HepG2 (cell line): ENCODE measurements around the gene SF3B5. TPM values are rescaled to one million over a fixed set of nuclear protein-coding genes. Genes with fewer than 3 reads are reported as not detected.

ENCODE experiments used
- ATAC-seq: fragments of 200-7000 bp; cut with Tn5 transposase; 3 replicates; pipeline ENCODE4 v1.9.1; 2020; ENCODE audit warnings: mild to moderate bottlenecking, moderate library complexity
- BruUV-seq: library from RNA; stranded (reverse); fragments of 400-500 nt; replicated peaks from 2 replicates; lab custom pipeline; 2021; lab: Mats Ljungman, UMichigan
- CTCF ChIA-PET: fragments of 300-600 bp; formaldehyde crosslinking; extraction: SDS; loops from one replicate; lab custom pipeline; 2021; ENCODE audit warnings: low total read pairs, inconsistent platforms, low intra/inter-chr PET ratio; lab: Yijun Ruan, JAX
- POLR2A ChIA-PET: fragments of 350-600 bp; sonication (Branson Sonifier 250); formaldehyde crosslinking; loops from one replicate; lab custom pipeline; 2020; ENCODE audit warnings: antibody characterized with exemption, inconsistent platforms; lab: Yijun Ruan, JAX
- DNase-seq: peaks from one replicate; pipeline ENCODE4 v3.0.0-alpha.2; 2015; ENCODE audit warnings: low spot score
- FAIRE-seq: peaks from 3 replicates; lab custom pipeline; 2011; peaks lifted over from hg19 to GRCh38; lab: Jason Lieb, UNC
- H2AFZ ChIP-seq: one replicate; pipeline ENCODE4 v1.6.1; 2011; ENCODE audit warnings: low read length, inconsistent platforms
- H3K27ac ChIP-seq: fragments of 300-600 bp; 3 replicates; pipeline ENCODE4 v1.8.0; 2011; ENCODE audit warnings: mixed run types, mild to moderate bottlenecking, mixed read lengths, low read length, inconsistent platforms; ENCODE audit not compliant: insufficient read depth; ENCODE audit errors: extremely low read length
- H3K27me3 ChIP-seq, 2 experiments: fragments of 200-600 bp in 1 of 2; 2 replicates in 1 of 2; 3 replicates in 1 of 2; pipeline versions ENCODE4 v1.6.0 to v1.8.0; 2011; ENCODE audit warnings: low read length in 2 of 2, mild to moderate bottlenecking in 2 of 2, moderate library complexity in 2 of 2, inconsistent platforms in 1 of 2; ENCODE audit not compliant: insufficient read depth in 2 of 2, control insufficient read depth in 1 of 2
- H3K36me3 ChIP-seq, 2 experiments: fragments of 200-600 bp in 1 of 2; replicated peaks in 1 of 2; 2 replicates in 1 of 2; 3 replicates in 1 of 2; pipeline versions ENCODE4 v1.5.1 to v1.8.0; 2011; ENCODE audit warnings: low read length in 2 of 2, inconsistent platforms in 1 of 2; ENCODE audit not compliant: insufficient read depth in 2 of 2, control insufficient read depth in 1 of 2
- H3K4me1 ChIP-seq: 2 replicates; pipeline ENCODE4 v1.5.1; 2012; ENCODE audit warnings: low read length, inconsistent platforms; ENCODE audit not compliant: insufficient read depth
- H3K4me2 ChIP-seq: 2 replicates; pipeline ENCODE4 v1.6.0; 2011; ENCODE audit warnings: low read depth, low read length, inconsistent platforms
- H3K4me3 ChIP-seq, 3 experiments: fragments of 200-600 bp in 1 of 3; sonication (generic), shearing (Covaris generic) in 1 of 3; replicated peaks in 1 of 3; 2 replicates each; pipeline ENCODE4 v1.5.1; 2011 to 2016; ENCODE audit warnings: low read length in 3 of 3, inconsistent platforms in 2 of 3, low read depth in 2 of 3, mild to moderate bottlenecking in 2 of 3, control low read depth in 1 of 3, mixed read lengths in 1 of 3; ENCODE audit not compliant: insufficient read depth in 1 of 3
- H3K79me2 ChIP-seq: one replicate; pipeline ENCODE4 v1.6.1; 2011; ENCODE audit warnings: low read length, inconsistent platforms; ENCODE audit not compliant: insufficient read depth
- H3K9ac ChIP-seq: 2 replicates; pipeline ENCODE4 v1.6.0; 2011; ENCODE audit warnings: mild to moderate bottlenecking, low read depth, low read length, inconsistent platforms; ENCODE audit not compliant: insufficient read depth
- H3K9me3 ChIP-seq: 2 replicates; pipeline ENCODE4 v1.5.1; 2012; ENCODE audit warnings: mild to moderate bottlenecking, low read length
- H4K20me1 ChIP-seq: 2 replicates; pipeline ENCODE4 v1.6.0; 2011; ENCODE audit warnings: inconsistent platforms, mild to moderate bottlenecking, low read length, moderate library complexity; ENCODE audit not compliant: insufficient read depth
- ETS1 ChIP-seq: sonication (generic); formaldehyde crosslinking; IDR thresholded peaks from 2 replicates; pipeline ENCODE4 v1.4.0; 2020; ENCODE audit warnings: missing genetic modification reagents
- FOSL1 ChIP-seq: sonication (generic); formaldehyde crosslinking; IDR thresholded peaks from 2 replicates; pipeline ENCODE4 v1.9.0; 2021; ENCODE audit warnings: missing genetic modification reagents, borderline replicate concordance
- GATAD2A ChIP-seq: IDR thresholded peaks from 2 replicates; pipeline ENCODE4 v1.6.1; 2016
- GFI1 ChIP-seq: sonication (generic); formaldehyde crosslinking; IDR thresholded peaks from 2 replicates; pipeline ENCODE4 v1.5.0; 2020; ENCODE audit warnings: missing genetic modification reagents, mild to moderate bottlenecking, borderline replicate concordance
- IRF1 ChIP-seq: sonication (generic); formaldehyde crosslinking; IDR thresholded peaks from 2 replicates; pipeline ENCODE4 v1.4.0; 2020; ENCODE audit warnings: low read depth, mild to moderate bottlenecking, missing genetic modification reagents
- PHF20 ChIP-seq: sonication (generic); formaldehyde crosslinking; IDR thresholded peaks from 2 replicates; pipeline ENCODE4 v1.5.0; 2020; ENCODE audit warnings: mild to moderate bottlenecking, missing genetic modification reagents
- TARDBP ChIP-seq: sonication (generic); formaldehyde crosslinking; IDR thresholded peaks from 2 replicates; pipeline ENCODE4 v1.8.0; 2022; ENCODE audit warnings: mild to moderate bottlenecking, missing genetic modification reagents
- ZBTB20 ChIP-seq: sonication (generic); formaldehyde crosslinking; IDR thresholded peaks from 2 replicates; pipeline ENCODE4 v1.8.1; 2023; ENCODE audit warnings: missing genetic modification reagents, low read depth, mild to moderate bottlenecking, borderline replicate concordance
- ZNF362 ChIP-seq: sonication (generic); formaldehyde crosslinking; IDR thresholded peaks from 2 replicates; pipeline ENCODE4 v1.4.0; 2020; ENCODE audit warnings: missing genetic modification reagents, mild to moderate bottlenecking, borderline replicate concordance
- ZNF75D ChIP-seq: sonication (generic); formaldehyde crosslinking; IDR thresholded peaks from 2 replicates; pipeline ENCODE4 v1.8.1; 2023; ENCODE audit warnings: missing genetic modification reagents, mild to moderate bottlenecking, borderline replicate concordance
- in situ Hi-C: cut with HindIII; loops from 2 replicates; pipeline ENCODE4 v1.10.0; 2017; ENCODE audit warnings: low pct_unique_long_range_greater_than_20kb; ENCODE audit not compliant: extremely low pct_ligation_motif_present
- intact Hi-C: fragments of 100-400 bp; cut with micrococcal nuclease; formaldehyde crosslinking; loops from one replicate; pipeline ENCODE4 v1.10.0; 2022; ENCODE audit not compliant: unreplicated experiment
- polyA plus RNA-seq, 8 experiments: library from polyadenylated mRNA; depleted of rRNA in 3 of 8; stranded (reverse) in 7 of 8; unstranded in 1 of 8; fragments of >200 nt; fragmentation: Illumina TruSeq in 4 of 8; extraction: Trizol in 4 of 8; gene quantifications; 2 replicates each; pipeline versions ENCODE4 v1.2.1 to v1.2.3, GENCODE V29; 2011 to 2016; ENCODE audit warnings: low read depth in 4 of 8, missing spikeins in 1 of 8, mixed read lengths in 1 of 8; ENCODE audit not compliant: insufficient read depth in 1 of 8
- total RNA-seq, 5 experiments: library from RNA; depleted of rRNA; stranded (reverse); fragments of >200 nt; fragmentation: Illumina TruSeq; extraction: Trizol; gene quantifications; 2 replicates each; pipeline ENCODE4 v1.2.3, GENCODE V29; 2016; ENCODE audit warnings: low read depth in 1 of 5

SF3B5 gene
- total and polyA plus RNA-seq, 2 of the 13 experiments (the other 11 are each of a cell fraction or from before 2014, with no cell fraction given): 263 to 292 TPM

- Histone ChIP-seq H2AFZ (no peak overlapping the region), H3K79me2 (no peaks in the 10 kb centered on the region), H3K36me3 (no peaks in the 10 kb centered on the region), H3K4me2 (no peak overlapping the region), H3K27ac (no peak overlapping the region)
- in situ Hi-C loops: loop anchor here (25.0 kb wide), 1 partner anchor 1089 kb away; no protein-coding TSS in a partner anchor
- FAIRE-seq: no peak
- no peak for DNase-seq
- no peak for TF ChIP-seq FOSL1
- TF ChIP-seq TARDBP (CRISPR knock-in tag): no peak
- TF ChIP-seq ETS1 (CRISPR knock-in tag): no peak
- no peak for TF ChIP-seq IRF1 (CRISPR knock-in tag)
- no peak for TF ChIP-seq GFI1
- TF ChIP-seq GATAD2A (CRISPR knock-in tag): no peak
- no peak for TF ChIP-seq ZBTB20
- no peak for TF ChIP-seq ZNF75D (CRISPR knock-in tag)
- TF ChIP-seq PHF20 (CRISPR knock-in tag): no peak
- no peak for TF ChIP-seq ZNF362 (CRISPR knock-in tag)
- TF ChIP-seq, all 625 proteins: peak for 0
- intact Hi-C loops: no loop called here
- H3K4me1 ChIP-seq: no peaks in the 10 kb centered on the region
- no peaks in the 10 kb centered on the region for H4K20me1 ChIP-seq
- no TSS peak for BruUV-seq
- H3K4me3 ChIP-seq: no peak overlapping the region
- no peak for ATAC-seq
- CTCF ChIA-PET: no interaction called here
- H3K9me3 ChIP-seq: no peaks in the 10 kb centered on the region
- no peak overlapping the region for H3K9ac ChIP-seq
- peaks cover 0 to 19% of the 10 kb centered on the region in 2 experiments; a peak in 2 of 5 replicates for H3K27me3 ChIP-seq
- POLR2A ChIA-PET: no interaction called here
These were observed 27.5 kb upstream of the SF3B5 start for GRCh38 chr6:144122861-144123260.
